ENCODE measurements around the gene LAPTM4A.

Gene LAPTM4A

DNA sequence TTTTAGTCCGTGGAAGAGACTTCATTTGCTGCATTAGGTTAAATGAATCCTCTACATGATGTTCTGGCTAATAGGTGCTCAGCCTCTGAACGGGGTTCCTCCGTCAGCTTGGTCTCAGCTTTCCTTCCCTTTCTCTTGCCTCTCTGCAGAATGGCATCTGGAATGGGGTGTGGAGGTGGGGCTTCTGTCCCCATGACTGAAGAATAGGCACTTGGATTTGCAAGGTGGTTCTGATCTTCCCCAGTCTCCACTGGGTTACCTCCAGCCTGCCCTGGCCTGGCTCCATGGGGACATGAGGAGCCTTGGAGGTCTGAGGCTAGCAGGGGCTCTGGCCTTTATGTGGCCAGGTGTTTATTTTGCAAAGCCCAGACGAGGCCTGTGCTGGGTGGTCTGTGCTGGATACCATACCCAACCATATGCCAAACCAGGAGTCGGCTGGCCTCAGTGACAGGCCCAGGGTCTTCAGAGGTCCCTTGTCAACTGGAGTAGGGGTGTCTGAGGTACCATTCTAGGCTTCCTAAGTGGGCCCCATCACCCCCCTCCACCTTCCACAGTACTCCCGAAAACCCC is 28.2 kb upstream of the LAPTM4A start:
- TF ChIP-seq YY1 (IDR thresholded peaks at IDR 0.05; ENCODE audit: low read depth), result no peak
- TF ChIP-seq CREB1 (IDR thresholded peaks at IDR 0.05; ENCODE audit: low read depth), result no peak
- TF ChIP-seq TEAD4 (IDR thresholded peaks at IDR 0.05), result no peak
- TF ChIP-seq EGR1 (IDR thresholded peaks at IDR 0.05), result no peak
- TF ChIP-seq TCF12 (IDR thresholded peaks at IDR 0.05; ENCODE audit: low read depth), result no peak
- TF ChIP-seq TAF1 (IDR thresholded peaks at IDR 0.05; ENCODE audit: low read depth), result no peak
- TF ChIP-seq FOXM1 (IDR thresholded peaks at IDR 0.05; ENCODE audit: borderline replicate concordance, low read depth), result no peak
- TF ChIP-seq, protein P1, sequence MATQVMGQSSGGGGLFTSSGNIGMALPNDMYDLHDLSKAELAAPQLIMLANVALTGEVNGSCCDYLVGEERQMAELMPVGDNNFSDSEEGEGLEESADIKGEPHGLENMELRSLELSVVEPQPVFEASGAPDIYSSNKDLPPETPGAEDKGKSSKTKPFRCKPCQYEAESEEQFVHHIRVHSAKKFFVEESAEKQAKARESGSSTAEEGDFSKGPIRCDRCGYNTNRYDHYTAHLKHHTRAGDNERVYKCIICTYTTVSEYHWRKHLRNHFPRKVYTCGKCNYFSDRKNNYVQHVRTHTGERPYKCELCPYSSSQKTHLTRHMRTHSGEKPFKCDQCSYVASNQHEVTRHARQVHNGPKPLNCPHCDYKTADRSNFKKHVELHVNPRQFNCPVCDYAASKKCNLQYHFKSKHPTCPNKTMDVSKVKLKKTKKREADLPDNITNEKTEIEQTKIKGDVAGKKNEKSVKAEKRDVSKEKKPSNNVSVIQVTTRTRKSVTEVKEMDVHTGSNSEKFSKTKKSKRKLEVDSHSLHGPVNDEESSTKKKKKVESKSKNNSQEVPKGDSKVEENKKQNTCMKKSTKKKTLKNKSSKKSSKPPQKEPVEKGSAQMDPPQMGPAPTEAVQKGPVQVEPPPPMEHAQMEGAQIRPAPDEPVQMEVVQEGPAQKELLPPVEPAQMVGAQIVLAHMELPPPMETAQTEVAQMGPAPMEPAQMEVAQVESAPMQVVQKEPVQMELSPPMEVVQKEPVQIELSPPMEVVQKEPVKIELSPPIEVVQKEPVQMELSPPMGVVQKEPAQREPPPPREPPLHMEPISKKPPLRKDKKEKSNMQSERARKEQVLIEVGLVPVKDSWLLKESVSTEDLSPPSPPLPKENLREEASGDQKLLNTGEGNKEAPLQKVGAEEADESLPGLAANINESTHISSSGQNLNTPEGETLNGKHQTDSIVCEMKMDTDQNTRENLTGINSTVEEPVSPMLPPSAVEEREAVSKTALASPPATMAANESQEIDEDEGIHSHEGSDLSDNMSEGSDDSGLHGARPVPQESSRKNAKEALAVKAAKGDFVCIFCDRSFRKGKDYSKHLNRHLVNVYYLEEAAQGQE (IDR thresholded peaks at IDR 0.05; ENCODE audit: low read depth), result no peak

DNA sequence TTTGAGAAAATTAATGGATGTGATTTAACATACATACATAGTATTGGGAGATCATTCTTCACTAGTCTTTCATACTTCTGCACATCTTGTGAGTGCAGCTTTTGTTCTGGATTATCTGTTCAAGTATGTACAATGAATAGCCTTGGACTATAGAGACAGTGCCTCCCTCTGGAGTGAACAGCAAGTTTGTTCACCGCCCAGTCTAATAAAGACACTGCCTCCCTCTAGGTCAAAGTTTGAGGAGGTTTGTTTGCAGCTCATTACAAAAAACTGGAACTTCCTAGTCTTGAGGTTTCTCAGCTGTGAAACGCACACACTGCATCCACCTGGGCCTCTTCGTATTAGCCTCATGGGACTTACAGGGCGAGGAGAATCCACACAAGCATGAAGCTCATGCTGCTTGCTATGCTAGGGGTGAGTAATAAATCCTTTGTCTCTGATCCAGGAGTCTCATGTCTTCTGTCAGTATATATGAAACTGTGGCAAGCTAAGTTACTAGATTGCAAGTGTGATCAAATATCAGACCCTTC is 26.0 kb upstream of the LAPTM4A start:
- TF ChIP-seq MAX (IDR thresholded peaks at IDR 0.05) (no peak), EGR1 (IDR thresholded peaks at IDR 0.05) (no peak), CEBPB (IDR thresholded peaks at IDR 0.05) (no peak), NFIC (IDR thresholded peaks at IDR 0.05) (no peak), EP300 (IDR thresholded peaks at IDR 0.05; ENCODE audit: borderline replicate concordance) (no peak), TAF1 (IDR thresholded peaks at IDR 0.05; ENCODE audit: low read depth) (no peak), TCF12 (IDR thresholded peaks at IDR 0.05; ENCODE audit: low read depth) (no peak), FOXM1 (IDR thresholded peaks at IDR 0.05; ENCODE audit: borderline replicate concordance, low read depth) (no peak)

DNA sequence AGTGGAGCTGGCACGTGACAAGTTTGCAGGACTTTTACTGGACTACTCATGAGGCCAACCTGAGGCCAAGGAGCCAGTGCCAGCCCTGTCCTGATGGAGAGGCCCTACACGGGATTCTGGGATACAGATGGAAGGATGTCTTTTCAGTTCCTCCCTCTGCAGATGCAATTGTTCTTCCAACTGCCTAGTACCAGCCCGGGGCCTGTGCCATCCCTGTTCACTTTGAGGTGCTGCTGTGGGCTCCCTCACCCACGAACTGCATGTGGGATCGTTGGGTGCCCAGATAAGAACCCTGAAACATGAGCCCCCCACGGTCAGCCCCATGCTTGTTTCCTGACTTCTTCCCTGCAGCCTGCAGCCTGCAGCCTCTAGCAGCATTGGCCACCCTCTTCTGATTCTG is 25.3 kb upstream of the LAPTM4A start:
- TF ChIP-seq EP300 (IDR thresholded peaks at IDR 0.05; ENCODE audit: borderline replicate concordance) (no peak), EGR1 (IDR thresholded peaks at IDR 0.05) (no peak), ZBTB7A (IDR thresholded peaks at IDR 0.05; ENCODE audit: low read depth) (no peak), TCF12 (IDR thresholded peaks at IDR 0.05; ENCODE audit: low read depth) (no peak), TEAD4 (IDR thresholded peaks at IDR 0.05) (no peak), RAD21 (IDR thresholded peaks at IDR 0.05; ENCODE audit: low read depth) (no peak), CEBPB (IDR thresholded peaks at IDR 0.05) (no peak), CREB1 (IDR thresholded peaks at IDR 0.05; ENCODE audit: low read depth) (no peak), TAF1 (IDR thresholded peaks at IDR 0.05; ENCODE audit: low read depth) (no peak), YY1 (IDR thresholded peaks at IDR 0.05; ENCODE audit: low read depth) (no peak), MAX (IDR thresholded peaks at IDR 0.05) (no peak), USF1 (IDR thresholded peaks at IDR 0.05) (no peak), FOXM1 (IDR thresholded peaks at IDR 0.05; ENCODE audit: borderline replicate concordance, low read depth) (no peak), NFIC (IDR thresholded peaks at IDR 0.05) (no peak)
- TF ChIP-seq, protein P1 (IDR thresholded peaks at IDR 0.05; ENCODE audit: low read depth), result no peak

DNA sequence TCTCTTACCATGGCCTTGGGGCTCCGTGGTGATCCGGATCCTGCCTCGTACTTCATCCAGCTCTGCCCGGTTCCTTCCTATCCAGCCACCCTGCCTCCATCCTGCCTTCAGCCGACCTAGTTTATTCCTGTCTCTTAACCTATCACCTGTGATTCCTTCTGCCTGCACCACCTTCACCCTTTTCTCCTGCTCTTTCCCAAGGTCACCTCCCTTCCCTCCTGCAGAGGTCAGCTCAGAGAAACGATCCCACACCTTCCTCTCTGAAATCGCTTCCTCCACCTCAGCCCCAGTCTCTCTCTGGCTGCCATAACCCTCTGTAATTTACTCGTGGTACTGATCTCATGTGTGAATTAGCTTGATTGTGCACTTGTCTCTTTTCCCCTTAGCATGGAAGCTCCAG is 23.5 kb upstream of the LAPTM4A start:
- no peak for TF ChIP-seq TEAD4 (IDR thresholded peaks at IDR 0.05)

DNA sequence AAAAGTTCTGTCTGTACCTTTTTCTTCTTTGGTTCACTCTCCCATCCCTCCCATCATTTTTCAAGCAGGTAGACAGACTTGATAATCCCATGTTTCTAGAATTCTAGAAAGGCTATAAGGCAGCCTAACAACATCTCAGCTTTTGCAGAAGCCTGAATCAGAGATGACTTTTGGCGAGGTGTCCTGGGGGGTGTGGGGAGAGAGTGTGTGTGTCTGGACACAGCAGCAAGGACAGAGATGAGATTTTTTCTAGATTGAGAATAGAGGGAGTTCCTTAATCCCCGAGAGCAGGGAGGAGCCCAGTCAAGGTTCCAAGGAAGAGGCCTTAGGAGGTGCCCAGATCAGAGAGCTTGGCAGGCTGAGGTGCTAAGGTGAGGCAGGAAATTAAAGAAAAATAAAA is 22.0 kb upstream of the LAPTM4A start:
- TF ChIP-seq YY1 (IDR thresholded peaks at IDR 0.05; ENCODE audit: low read depth), result no peak
- no peak for TF ChIP-seq NFIC (IDR thresholded peaks at IDR 0.05)
- TF ChIP-seq, protein P1 (IDR thresholded peaks at IDR 0.05; ENCODE audit: low read depth), result no peak
- TF ChIP-seq RAD21 (IDR thresholded peaks at IDR 0.05; ENCODE audit: low read depth), result no peak
- TF ChIP-seq ZBTB7A (IDR thresholded peaks at IDR 0.05; ENCODE audit: low read depth), result no peak
- no peak for TF ChIP-seq EP300 (IDR thresholded peaks at IDR 0.05; ENCODE audit: borderline replicate concordance)
- no peak for TF ChIP-seq CEBPB (IDR thresholded peaks at IDR 0.05)
- no peak for TF ChIP-seq MAX (IDR thresholded peaks at IDR 0.05)
- no peak for TF ChIP-seq TAF1 (IDR thresholded peaks at IDR 0.05; ENCODE audit: low read depth)
- no peak for TF ChIP-seq TCF12 (IDR thresholded peaks at IDR 0.05; ENCODE audit: low read depth)
- TF ChIP-seq EGR1 (IDR thresholded peaks at IDR 0.05), result no peak
- no peak for TF ChIP-seq TEAD4 (IDR thresholded peaks at IDR 0.05)
- TF ChIP-seq CREB1 (IDR thresholded peaks at IDR 0.05; ENCODE audit: low read depth), result no peak
- no peak for TF ChIP-seq USF1 (IDR thresholded peaks at IDR 0.05)
- no peak for TF ChIP-seq FOXM1 (IDR thresholded peaks at IDR 0.05; ENCODE audit: borderline replicate concordance, low read depth)

Measured in Ishikawa (cell line).